Measurements from ENCODE around the gene ALDOC. TPM values are rescaled to one million over a fixed set of nuclear protein-coding genes. Genes with fewer than 3 reads are reported as not detected.

ALDOC gene
- total and polyA plus RNA-seq, 2 donors (not counting 1 experiment from before 2014, with no cell fraction given), result 16.7 to 26.6 TPM

DNA sequence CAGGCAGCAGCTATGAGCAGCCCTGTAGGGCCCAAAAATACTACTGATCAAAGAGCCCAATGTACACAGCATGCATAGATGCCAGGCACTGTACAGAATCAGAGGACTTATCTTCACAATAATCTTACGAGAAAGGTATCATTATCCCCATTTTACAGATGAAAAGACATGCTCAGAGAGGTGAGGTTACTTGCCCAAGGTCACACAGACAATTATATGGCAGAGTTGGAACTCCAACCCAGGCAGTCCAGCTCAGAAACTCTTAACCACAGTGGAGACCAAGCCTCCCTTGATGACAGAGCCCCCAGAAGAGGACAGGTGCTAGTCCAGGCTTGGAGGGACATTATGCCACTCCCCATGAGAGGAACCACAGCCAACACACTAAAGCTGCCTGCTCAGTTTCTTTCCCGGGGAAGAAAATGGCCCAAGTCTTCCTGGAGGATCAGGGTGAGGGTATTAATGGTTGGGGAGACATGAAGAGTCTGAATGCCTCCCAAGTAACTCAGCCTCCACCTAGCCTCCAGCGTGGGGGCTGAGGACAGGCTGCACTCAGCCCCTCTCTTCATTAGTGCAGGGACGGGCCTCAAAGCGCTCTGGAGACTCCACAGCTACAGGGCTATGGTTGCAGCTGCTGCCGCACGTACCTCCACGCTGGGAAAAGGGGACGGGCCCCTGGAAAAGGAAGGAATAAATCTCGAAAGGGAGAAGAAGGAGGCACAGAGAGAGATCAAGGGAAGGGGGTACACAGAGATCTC, 25.1 kb downstream of the ALDOC start:
- peak overlapping the region; percentile 95 for H3K4me3 Mint-ChIP-seq
- peaks cover 7% of the 10 kb centered on the region for H4K20me1 ChIP-seq (ENCODE audit: control insufficient read depth, insufficient read depth, low read length, poor library complexity, severe bottlenecking)
- H3K9ac ChIP-seq (ENCODE audit: low read length), result peak overlapping the region; percentile 74
- H3K27ac ChIP-seq (ENCODE audit: low read length in 2 of 2), result peak overlapping the region; percentile 91 to 97
- TF ChIP-seq, protein P1, sequence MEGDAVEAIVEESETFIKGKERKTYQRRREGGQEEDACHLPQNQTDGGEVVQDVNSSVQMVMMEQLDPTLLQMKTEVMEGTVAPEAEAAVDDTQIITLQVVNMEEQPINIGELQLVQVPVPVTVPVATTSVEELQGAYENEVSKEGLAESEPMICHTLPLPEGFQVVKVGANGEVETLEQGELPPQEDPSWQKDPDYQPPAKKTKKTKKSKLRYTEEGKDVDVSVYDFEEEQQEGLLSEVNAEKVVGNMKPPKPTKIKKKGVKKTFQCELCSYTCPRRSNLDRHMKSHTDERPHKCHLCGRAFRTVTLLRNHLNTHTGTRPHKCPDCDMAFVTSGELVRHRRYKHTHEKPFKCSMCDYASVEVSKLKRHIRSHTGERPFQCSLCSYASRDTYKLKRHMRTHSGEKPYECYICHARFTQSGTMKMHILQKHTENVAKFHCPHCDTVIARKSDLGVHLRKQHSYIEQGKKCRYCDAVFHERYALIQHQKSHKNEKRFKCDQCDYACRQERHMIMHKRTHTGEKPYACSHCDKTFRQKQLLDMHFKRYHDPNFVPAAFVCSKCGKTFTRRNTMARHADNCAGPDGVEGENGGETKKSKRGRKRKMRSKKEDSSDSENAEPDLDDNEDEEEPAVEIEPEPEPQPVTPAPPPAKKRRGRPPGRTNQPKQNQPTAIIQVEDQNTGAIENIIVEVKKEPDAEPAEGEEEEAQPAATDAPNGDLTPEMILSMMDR (IDR thresholded peaks at IDR 0.05), result no peak
- no peaks in the 10 kb centered on the region for H3K27me3 ChIP-seq (replicated peaks in 1 of 4; ENCODE audit: control extremely low read depth in 1 of 4, control insufficient read depth in 3 of 4, insufficient read depth in 4 of 4, low read length in 3 of 4)
- H3K9me3 ChIP-seq (ENCODE audit: control extremely low read depth in 1 of 3, control insufficient read depth in 2 of 3, insufficient read depth in 1 of 3, low read length in 2 of 3), result no peaks in the 10 kb centered on the region
- H2AFZ ChIP-seq (ENCODE audit: insufficient read depth, low read depth, low read length, poor library complexity, severe bottlenecking), result peak overlapping the region; percentile 69
- H3K4me1 ChIP-seq (ENCODE audit: control insufficient read depth in 2 of 2, insufficient read depth in 2 of 2, low read length in 2 of 2), result peaks cover 58 to 59% of the 10 kb centered on the region in 2 donors
- 24% methylated on average over 9 of the region's 10 CpGs for WGBS (ENCODE audit: insufficient coverage)
- H3K9me3 Mint-ChIP-seq (ENCODE audit: insufficient read depth), result no peaks in the 10 kb centered on the region
- peak; percentile 43 for DNase-seq
- intact Hi-C loops (cut with micrococcal nuclease), result loop anchor here (1.0 kb wide), 4 partner anchors 16 to 48 kb away; partner anchors contain the start of genes PIGS and SPAG5
- ATAC-seq (ENCODE audit: low read depth), result no peak
- H3K36me3 ChIP-seq (replicated peaks in 1 of 2; ENCODE audit: control extremely low read depth in 1 of 2, control insufficient read depth in 1 of 2, extremely low read depth in 1 of 2, insufficient read depth in 2 of 2, low read length in 1 of 2), result peaks cover 15 to 49% of the 10 kb centered on the region in 2 experiments
- no peaks in the 10 kb centered on the region for H3K27me3 Mint-ChIP-seq
- POLR2A ChIA-PET, result interaction anchor here (0.5 to 3.3 kb wide), 6 partner anchors 19 to 372 kb away, joined by 3 to 14 read pairs (median 4); partner anchors contain the start of genes ALDOC and PIGS
- H3K4me1 Mint-ChIP-seq, result peaks cover 58% of the 10 kb centered on the region
- peak overlapping the region; percentile 85 for H3K4me2 ChIP-seq (replicated peaks; ENCODE audit: low read depth, low read length, poor library complexity, severe bottlenecking)
- H3K27ac Mint-ChIP-seq, result peak overlapping the region; percentile 96
- CTCF ChIA-PET, result interaction anchor here (0.8 to 5.2 kb wide), 7 partner anchors 11 to 61 kb away, joined by 3 to 31 read pairs (median 4); partner anchors contain the start of gene PIGS
- H3K79me2 ChIP-seq (ENCODE audit: control insufficient read depth, insufficient read depth, low read length), result peaks cover 11% of the 10 kb centered on the region
- peak overlapping the region; percentile 62 to 85 (median 78) for H3K4me3 ChIP-seq (ENCODE audit: control extremely low read depth in 1 of 5, extremely low read depth in 1 of 5, insufficient read depth in 1 of 5, low read depth in 2 of 5, low read length in 4 of 5)

DNA sequence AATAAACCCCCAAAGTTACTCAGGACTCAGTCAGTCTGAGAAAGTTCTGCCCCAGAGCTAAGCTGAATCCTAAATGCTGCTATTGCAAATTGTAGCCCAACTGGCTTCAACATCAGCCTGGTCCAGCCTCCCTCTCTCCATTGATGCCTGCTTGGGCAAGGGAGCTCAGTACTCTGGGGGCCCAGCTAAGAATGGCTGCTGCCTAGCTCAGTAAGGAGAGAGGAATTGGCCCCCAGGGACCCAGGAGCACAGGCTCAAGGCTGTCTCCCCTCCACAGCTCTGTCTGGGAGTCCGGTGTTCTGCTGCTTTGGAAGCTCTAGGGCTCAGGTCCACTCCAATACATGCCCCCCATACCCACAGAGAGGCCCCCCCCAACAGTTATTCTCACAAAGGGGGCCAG, 25.8 kb downstream of the ALDOC start:
- Histone ChIP-seq H3K4me3 (ENCODE audit: control extremely low read depth in 1 of 5, extremely low read depth in 1 of 5, insufficient read depth in 1 of 5, low read depth in 2 of 5, low read length in 4 of 5) (no peak overlapping the region), H3K4me2 (replicated peaks; ENCODE audit: low read depth, low read length, poor library complexity, severe bottlenecking) (peak overlapping the region; percentile 85), H3K27me3 (replicated peaks in 1 of 4; ENCODE audit: control extremely low read depth in 1 of 4, control insufficient read depth in 3 of 4, insufficient read depth in 4 of 4, low read length in 3 of 4) (no peaks in the 10 kb centered on the region), H3K27ac (ENCODE audit: low read length in 2 of 2) (peak overlapping the region; percentile 91 to 97), H3K79me2 (ENCODE audit: control insufficient read depth, insufficient read depth, low read length) (peaks cover 11% of the 10 kb centered on the region), H4K20me1 (ENCODE audit: control insufficient read depth, insufficient read depth, low read length, poor library complexity, severe bottlenecking) (peaks cover 7% of the 10 kb centered on the region), H3K4me1 (ENCODE audit: control insufficient read depth in 2 of 2, insufficient read depth in 2 of 2, low read length in 2 of 2) (peaks cover 58 to 62% of the 10 kb centered on the region in 2 donors), H2AFZ (ENCODE audit: insufficient read depth, low read depth, low read length, poor library complexity, severe bottlenecking) (no peak overlapping the region), H3K36me3 (replicated peaks in 1 of 2; ENCODE audit: control extremely low read depth in 1 of 2, control insufficient read depth in 1 of 2, extremely low read depth in 1 of 2, insufficient read depth in 2 of 2, low read length in 1 of 2) (peaks cover 11 to 48% of the 10 kb centered on the region in 2 experiments), H3K9me3 (ENCODE audit: control extremely low read depth in 1 of 3, control insufficient read depth in 2 of 3, insufficient read depth in 1 of 3, low read length in 2 of 3) (no peaks in the 10 kb centered on the region), H3K9ac (ENCODE audit: low read length) (no peak overlapping the region)
- intact Hi-C loops (cut with micrococcal nuclease), result no loop called here
- no CpG with 5 or more reads among the region's 1 CpG for WGBS (ENCODE audit: insufficient coverage)
- CTCF ChIA-PET, result interaction anchor here (1.1 to 5.2 kb wide), 9 partner anchors 11 to 168 kb away, joined by 3 to 31 read pairs (median 4); partner anchors contain the start of gene PIGS
- peak; percentile 26 for DNase-seq
- Mint-ChIP-seq H3K27me3 (no peaks in the 10 kb centered on the region), H3K4me1 (peaks cover 60% of the 10 kb centered on the region), H3K9me3 (ENCODE audit: insufficient read depth) (no peaks in the 10 kb centered on the region), H3K4me3 (peak overlapping the region; percentile 95), H3K27ac (peak overlapping the region; percentile 96)
- POLR2A ChIA-PET, result interaction anchor here (0.5 to 3.3 kb wide), 4 partner anchors 20 to 360 kb away, joined by 3 to 14 read pairs (median 6); partner anchors contain the start of gene PIGS
- TF ChIP-seq, protein P1 (IDR thresholded peaks at IDR 0.05), result no peak
- no peak for TF ChIP-seq EZH2 (IDR thresholded peaks at IDR 0.05; ENCODE audit: borderline replicate concordance, insufficient read depth, low read depth, low read length, poor library complexity, severe bottlenecking)
- no peak for ATAC-seq (ENCODE audit: low read depth)

Measured in B cell (primary cell).